SKM-1 (cell line): ENCODE measurements around the gene SMIM30.
"Not testable (repeated sequence)": the region's sequence is repeated elsewhere in the genome, so short reads cannot be mapped to it uniquely, and the experiment has no call there.

ENCODE experiments used
- DNase-seq: peaks from one replicate; lab custom pipeline; 2025; ENCODE audit not compliant: unreplicated experiment; lab: John Stamatoyannopoulos, UW

Gene SMIM30, protein sequence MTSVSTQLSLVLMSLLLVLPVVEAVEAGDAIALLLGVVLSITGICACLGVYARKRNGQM

DNA sequence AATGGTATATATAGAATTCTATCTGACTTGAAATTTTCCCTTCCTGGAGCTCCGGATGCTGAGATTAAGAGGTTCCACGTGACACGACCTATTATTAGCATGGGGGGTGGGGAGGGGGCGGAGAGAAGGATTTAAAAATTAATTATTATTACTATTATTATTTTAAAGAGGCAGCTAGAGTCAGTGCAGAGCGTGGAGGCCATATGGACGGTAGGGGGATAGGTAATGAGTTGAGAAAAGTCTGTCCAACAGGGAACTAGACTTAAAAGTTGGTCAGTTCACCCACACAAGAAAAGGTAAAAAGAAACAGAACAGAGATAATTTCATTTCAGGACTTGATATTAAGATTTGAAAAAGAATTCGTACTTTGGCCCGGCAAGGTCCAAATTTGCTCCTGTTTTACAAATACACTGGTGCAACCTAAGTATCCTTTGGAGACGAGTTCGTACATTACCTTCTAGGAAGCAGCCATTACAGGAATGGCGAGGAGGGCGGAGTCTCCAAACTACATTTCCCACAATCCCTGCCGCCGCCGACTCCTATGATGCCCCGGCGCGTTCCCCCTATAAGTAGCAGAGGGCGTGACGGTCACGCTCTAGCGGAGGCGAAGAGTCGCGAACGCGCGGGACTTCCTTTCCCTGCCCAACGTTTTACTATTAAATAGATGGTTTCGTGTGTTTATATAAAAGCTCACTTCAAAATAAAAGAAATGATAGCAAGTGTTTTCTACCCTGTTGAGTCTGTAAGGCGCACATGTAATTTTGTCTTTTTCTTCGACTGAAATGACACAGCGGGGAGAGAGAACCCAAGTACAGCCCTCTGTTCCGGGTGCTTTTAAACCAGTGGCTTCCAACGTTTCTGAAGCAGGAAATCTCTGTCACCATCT lies at the start of gene SMIM30:
SMIM30 (minus strand) TSS at position 481 of the 886 bp plus-strand sequence. CDS start 976 bp downstream, outside the sequence.
- DNase-seq, result peak; percentile 78

DNA sequence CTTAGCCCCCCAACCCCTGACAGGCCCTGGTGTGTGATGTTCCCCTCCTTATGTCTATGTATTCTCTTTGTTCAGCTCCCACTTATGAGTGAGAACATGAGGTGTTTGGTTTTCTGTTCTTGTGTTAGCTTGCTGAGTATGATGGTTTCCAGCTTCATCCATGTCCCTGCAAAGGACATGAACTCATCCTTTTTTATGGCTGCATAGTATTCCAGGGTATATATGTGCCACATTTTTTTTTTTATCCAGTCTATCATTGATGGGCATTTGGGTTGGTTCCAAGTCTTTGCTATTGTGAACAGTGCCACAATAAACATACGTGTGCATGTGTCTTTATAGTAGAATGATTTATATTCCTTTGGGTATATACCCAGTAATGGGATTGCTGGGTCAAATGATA lies 47.8 kb upstream of the SMIM30 start:
- DNase-seq, result not testable (repeated sequence)

DNA sequence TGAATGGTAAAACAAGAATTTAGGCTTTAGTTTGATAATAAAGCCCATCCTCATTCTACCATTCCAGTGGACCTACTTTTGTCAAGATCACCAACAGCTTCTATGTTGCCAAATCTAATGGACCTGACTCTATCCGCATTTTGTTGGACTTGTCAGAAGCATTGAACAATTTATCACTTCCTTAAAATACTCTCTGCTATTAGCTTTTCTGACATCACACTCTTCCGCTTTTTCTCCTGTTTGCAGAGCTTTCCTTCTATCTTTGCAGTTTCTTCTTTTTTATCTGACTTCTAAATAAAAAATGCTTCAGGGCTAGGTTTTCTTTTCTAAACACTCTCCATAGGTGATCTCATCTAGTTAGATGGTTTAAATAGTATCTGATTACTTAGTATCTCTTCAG lies 42.7 kb upstream of the SMIM30 start:
- DNase-seq, result no peak

DNA sequence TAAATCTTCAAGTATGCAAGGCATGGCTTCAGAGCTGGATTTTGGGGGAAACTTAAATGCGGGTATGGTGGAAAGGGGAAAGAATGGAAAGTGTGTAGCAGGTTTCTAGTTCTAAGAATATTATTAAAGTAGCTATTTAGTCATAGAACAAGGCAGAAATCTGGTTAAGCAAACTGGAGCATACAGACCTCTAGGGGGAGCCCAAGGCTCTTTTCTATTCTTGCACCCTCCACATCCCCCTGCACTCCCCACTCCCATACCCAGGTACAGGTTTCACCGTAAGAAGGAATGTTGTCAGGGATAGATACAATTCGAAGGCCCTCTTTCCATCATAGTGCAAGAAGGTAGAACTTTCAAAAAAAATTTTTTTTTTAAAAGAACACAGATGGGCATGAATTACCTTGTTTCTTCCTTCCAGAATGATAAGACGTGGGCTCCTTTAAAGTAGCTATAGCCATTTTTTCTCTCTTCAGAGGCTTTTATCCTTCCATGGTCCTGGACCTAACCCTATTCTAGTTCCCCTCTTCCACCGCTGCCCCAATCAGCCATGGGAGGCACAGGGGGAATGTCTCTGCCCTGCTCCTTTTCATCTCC lies 41.5 kb upstream of the SMIM30 start:
- DNase-seq, result no peak

DNA sequence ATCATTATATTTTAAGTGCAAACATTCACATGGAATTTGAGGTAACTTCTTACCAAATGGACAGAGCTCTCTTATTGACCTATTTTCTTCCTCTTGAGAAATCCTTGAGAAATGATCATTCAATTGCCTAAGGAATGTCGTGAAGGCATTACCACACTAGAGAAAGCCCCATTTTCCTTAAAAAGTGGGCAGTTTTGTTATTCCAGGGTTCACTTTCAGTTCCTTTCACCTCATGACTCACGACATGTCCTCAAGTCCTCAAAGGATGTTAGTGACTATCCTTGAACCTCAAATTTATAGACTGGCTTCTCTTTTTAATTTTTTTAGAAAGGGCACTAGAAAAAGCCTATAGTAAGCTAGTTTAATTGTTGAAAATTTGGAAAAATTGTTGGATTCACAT lies 40.4 kb upstream of the SMIM30 start:
- no peak for DNase-seq

DNA sequence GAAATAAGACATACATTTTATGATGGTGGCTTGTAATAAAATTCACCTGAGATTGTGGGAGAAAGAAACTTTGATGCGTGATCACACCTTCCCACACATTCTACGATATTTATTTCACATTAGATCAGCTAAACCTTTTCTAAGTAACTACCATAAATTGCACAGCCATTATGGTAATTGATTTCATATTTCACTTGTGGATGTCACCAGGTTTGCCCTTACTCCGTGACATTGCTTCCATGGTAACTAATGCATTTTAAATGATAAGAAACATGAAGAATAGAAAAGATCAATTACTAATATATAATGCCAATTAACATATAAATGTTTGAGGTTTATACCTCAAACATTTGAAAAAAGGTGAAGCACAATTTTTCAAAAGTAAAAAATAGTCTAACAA lies 35.8 kb upstream of the SMIM30 start:
- no peak for DNase-seq

DNA sequence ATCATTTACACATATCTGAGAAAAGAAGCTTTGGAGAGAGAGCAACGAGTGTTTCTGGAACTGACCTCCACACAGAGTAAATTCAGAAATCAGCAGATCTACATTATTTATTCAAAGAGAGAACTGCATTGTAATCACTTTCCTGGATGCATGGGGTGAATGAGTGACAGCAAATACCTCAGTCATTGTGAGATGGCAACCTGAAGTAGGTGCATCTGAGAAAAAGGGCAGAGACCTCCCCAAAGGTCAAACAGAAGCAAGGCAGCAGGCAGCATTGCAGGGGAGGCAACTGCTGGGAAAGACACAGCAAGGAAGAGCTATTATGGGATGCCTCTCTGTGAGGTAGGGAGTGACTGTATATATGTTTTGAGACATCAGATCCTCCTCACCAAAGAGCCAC lies 26.5 kb upstream of the SMIM30 start:
- DNase-seq, result no peak

DNA sequence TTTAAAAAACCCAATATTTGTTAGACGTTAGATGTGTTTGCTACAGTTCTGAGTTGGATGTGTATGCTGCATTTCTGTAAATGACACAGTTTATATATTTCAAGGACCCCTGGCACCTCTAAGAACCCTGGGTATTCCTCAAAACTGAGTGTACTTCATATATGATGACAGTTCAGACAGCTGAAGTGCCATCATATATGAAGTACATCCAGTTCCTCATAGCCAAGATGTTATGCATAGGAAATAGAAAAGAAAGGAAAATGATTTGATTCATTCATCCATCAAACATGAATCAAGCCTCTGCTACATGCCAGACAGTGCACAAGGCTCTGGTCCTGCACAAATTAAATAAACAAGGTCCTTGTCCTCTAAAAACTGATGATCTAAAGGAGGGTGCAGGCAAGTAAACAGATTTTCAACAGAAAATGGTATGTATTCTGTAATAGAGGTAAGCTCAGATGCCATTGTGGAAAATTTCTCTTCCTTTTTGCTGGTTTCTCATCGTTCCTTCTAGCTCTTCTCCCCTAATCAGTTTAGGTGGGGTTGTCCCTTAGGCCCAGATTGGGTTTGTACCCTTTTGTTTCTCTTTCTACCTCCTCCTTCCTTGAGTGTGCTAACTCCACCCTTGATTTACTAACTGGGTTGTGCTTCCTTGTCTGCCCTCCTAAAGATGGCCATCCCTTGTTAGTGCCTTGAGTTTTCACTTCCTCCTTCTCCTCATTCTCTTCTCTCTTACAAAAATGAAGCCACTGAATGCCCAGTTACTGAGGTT lies 25.3 kb upstream of the SMIM30 start:
- DNase-seq, result no peak

DNA sequence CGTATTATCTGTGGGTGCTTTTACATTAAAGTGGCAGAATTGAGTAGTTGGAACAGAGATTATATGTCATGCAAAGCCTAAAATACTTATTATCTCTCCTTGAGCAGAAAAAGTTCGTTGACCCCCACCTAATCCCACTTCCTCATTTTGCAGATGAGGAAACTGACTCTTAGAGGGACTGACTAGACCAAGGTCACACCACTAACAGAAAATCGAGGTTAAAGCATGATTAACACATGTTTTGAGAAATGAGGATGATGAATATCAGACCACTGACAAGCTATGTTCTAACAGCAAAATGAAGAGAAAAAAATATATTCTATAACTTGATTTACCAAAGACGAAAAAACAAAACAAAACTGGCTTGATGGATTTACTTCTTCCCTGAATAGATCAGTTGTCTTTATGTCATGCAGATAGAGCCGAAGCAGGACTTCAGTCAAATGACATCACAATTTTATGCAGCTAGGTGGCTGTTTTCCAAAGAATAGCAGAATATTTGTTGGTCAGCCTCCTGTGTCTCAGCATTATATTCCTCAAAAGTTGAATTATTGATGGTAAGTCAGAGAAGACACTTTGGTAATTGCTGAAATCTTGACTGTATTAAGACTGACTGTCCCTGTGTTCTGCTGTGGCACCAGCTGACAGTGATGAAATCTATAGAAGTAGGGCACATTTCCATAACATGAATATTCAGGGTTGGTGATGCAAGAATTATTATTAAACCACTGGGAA lies 24.2 kb upstream of the SMIM30 start:
- peak; percentile 49 for DNase-seq

DNA sequence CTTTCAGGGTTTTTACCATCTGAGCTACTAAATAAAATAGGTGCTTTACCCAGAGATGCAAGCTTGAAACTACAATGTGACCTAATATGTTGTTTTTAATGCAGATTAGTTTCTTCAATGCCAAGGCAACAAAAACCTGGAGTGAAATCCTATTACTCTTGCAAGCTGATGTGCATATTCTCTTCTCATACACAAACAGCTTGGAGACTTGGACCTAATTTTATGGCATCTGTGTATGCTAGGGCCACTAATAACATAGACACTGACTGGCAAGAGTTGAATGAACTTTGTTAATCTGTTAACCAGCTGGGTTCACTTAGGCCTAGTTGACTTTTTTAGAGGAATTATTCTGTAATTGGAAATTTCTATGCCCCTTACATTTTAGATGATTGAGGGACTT lies 23.4 kb upstream of the SMIM30 start:
- DNase-seq, result no peak

DNA sequence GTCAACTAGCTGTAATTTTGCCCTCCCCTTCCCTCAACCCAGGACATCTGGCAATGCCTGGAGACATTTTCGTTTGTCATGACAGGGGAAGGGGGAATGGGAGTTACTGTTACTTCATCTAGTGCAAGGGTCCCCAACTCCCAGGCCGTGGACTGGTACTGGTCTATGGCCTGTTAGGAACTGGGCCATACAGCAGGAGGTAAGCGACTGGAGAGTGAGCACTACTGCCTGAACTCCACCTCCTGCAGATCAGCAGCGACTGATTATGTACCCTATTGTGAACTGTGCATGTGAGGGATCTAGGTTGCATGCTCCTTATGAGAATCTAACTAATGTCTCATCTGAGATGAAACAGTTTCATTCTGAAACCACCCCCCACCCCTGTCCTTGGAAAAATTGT lies 22.6 kb upstream of the SMIM30 start:
- no peak for DNase-seq

DNA sequence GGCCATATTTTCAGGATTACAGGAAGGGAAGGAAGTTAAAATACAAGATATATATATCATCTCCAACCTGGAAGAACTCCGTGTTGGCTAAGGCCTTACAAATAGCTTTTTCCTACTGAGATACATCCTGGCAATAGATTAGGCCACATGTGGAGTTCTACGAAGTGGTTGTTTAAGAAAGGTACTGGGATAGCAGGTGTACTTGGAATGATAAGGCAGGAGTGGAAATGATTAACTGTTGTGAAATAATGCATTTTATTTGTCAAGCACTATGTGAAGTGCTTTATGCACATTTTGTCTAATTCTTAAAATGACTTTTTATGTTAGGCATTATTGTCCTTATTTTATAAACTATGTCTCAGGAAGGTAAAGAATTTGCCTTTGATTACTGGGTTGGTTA lies 18.9 kb upstream of the SMIM30 start:
- DNase-seq, result no peak

DNA sequence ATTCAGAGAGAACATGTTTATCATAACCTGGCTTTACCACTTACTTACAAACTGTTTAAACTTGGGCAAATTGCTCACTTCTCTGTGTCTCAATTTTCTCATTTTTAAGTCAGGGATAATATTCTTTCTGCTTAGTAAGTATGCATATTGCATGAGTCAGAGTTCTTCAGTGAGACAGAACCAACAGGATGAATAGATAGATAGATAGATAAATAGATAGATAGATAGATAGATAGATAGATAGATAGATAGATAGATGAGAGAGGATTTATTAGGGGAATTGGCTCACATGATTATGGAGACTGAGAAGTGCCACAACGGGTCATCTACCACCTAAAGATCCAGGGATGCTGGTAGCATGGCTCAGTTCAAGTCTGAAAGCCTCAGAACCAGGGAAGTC lies 15.7 kb upstream of the SMIM30 start:
- DNase-seq, result no peak

DNA sequence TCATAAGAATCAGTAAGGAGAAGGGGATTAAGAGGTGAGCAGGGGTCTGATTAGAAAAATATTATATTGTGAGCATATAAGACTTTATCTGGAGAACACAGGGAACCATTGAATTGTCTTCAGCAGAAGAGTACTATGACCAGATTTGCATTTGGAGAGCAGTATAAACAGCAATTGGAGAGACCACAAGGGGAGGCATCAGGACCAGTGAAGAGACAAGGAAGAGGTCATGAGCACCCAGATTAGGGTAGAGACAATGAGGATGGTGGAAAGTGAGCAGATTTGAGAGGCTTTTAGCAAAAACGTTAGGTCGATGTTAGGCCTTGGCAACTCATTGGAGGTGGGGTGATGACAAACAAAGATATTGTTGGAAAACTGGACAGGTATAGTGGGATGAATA lies 13.0 kb upstream of the SMIM30 start:
- DNase-seq, result no peak

DNA sequence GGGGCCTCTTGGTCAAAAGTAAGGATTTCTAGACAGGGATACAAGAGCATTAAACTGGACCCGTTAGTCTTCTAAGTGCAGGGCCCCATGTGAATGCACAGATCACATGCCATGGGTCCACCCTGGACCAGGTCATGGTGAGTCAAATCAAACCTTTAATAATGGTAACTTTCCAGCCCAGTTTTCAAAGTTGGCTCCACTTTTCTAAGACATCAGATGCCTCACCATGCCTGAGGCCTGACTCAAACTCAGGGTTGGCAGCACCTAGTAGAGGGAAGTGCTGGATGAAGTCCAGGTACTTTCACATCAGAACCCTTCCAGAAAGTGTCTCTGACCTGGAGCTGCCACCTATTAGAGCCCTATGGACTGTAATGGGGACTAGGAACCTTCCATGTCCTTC lies 9.7 kb upstream of the SMIM30 start:
- no peak for DNase-seq

DNA sequence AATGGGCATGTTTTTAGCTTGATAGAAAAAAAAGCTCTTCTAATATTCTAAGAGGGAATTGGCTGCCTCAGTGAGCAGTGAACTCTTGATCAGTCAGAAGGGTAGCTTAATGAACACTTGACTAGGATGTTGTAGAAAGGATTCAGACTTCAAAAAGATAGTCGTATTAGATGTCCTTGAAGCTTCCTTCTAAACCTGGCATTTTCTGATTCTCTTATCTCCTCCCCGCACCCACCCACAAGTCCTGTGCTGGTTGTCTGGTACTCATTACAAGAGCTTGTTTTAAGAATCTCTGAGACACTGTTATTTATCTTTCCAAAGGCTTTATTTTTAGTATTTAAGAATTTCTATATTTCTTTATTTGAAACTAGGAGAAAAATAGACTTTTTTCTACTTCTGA lies 7.4 kb upstream of the SMIM30 start:
- DNase-seq, result no peak

DNA sequence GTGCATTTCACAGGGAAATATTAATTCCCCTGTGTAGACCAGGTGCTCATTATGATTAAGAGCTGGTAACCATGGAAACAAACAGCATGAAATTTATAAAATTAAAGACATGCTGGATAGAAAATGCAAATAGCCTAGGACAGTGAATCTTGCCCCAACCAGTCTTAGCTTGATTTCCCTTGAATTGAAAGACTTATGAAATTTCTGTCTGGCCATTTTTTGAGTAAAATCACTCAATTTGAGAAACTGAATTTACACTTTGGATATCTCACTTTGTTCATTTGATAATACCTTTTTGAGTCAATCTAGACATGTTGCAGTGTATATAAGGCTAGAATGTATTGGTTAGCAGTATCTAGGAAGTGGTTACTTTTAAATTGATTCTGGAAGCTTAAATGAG lies 4.4 kb upstream of the SMIM30 start:
- DNase-seq, result no peak

DNA sequence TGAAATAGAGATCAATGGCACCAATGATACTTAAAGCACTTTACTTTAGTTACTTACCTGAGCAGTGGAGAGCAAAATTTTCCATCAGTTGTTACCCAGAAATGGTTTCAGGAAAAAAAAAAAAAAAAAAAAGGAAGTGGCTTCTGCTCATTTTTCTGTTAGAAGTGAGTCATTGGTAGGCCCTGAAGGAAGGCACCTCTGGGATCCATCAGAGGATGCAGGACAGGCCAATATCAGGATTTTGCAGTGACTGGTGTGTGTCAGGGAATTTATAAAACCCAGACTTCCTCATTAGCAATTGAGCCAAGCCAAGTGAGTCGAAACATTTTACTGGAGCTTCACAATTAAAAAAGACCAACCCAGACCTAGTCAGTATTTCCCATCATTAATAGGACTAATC lies 2.3 kb upstream of the SMIM30 start:
- DNase-seq, result no peak

DNA sequence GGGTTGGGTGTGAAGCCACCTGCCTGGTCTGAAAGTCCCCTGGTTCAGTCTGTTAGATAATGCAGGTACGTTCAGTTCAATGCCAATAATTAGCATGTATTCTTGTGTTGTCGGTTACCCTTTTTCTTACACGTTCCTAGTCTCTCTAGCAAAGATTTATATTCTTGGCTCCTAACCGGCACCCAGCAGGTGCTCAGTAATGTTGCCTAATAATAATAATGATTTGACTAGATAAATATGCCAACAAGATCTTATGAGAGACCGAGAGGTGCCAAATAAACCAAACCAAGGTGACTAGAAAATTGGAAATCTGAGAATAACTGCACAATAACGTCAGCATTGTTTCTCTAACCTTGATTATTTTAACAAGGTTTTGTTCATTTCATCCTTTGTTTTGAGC lies 1.1 kb upstream of the SMIM30 start:
- no peak for DNase-seq

DNA sequence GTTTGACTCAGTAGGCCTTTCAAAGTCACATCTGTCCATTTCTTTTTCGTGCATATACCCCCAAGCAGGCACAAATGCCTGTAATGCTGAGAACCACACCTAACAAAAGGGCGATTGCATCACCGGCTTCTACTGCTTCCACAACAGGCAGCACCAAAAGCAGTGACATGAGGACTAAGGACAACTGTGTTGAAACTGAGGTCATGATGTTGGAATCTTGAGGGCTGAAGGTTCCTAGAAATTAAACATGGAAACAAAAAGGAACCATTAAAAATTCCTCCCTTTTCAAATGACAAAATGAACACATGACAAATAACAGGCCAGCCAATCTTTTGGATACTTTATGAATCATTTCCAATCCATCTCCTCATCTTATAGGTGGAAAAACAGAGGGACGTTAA lies 980 bp downstream of the SMIM30 start:
- peak; percentile 9 for DNase-seq

DNA sequence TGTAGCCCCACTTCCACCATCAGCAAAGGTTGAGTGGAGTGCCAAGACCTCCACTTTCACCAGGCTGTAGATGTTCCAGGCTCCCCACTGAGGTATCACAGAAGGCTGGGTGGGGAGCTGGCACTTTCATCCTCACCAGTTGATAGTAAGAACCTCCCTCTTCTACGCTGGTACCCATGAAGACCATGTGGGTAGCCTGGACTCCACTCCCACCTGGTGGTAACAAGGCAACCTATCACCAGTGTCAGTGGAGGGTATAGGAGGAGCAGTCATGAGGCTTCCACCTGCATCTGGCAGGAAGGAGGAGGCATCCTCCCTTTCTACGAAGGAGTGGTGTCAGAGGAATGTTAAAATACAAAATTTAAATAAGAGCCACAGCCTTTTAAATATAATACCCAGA lies 4.4 kb downstream of the SMIM30 start:
- no peak for DNase-seq
